ENCODE data around the gene TNS1.

- TF ChIP-seq EZH2 (IDR thresholded peaks at IDR 0.05; ENCODE audit: insufficient read depth, low read length) = no peak
- TF ChIP-seq, protein P1, sequence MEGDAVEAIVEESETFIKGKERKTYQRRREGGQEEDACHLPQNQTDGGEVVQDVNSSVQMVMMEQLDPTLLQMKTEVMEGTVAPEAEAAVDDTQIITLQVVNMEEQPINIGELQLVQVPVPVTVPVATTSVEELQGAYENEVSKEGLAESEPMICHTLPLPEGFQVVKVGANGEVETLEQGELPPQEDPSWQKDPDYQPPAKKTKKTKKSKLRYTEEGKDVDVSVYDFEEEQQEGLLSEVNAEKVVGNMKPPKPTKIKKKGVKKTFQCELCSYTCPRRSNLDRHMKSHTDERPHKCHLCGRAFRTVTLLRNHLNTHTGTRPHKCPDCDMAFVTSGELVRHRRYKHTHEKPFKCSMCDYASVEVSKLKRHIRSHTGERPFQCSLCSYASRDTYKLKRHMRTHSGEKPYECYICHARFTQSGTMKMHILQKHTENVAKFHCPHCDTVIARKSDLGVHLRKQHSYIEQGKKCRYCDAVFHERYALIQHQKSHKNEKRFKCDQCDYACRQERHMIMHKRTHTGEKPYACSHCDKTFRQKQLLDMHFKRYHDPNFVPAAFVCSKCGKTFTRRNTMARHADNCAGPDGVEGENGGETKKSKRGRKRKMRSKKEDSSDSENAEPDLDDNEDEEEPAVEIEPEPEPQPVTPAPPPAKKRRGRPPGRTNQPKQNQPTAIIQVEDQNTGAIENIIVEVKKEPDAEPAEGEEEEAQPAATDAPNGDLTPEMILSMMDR (IDR thresholded peaks at IDR 0.05; ENCODE audit: insufficient read depth, low read depth, low read length) = no peak
Measured at GRCh38 chr2:217817466-217818292, 185.1 kb downstream of the TNS1 start.
